HG02973 (cell line): ENCODE results near the gene ZFR.
"Not testable (repeated sequence)": the region's sequence is repeated elsewhere in the genome, so short reads cannot be mapped to it uniquely, and the experiment has no call there.

ENCODE experiments used
- ATAC-seq: cut with Tn5 transposase; IDR thresholded peaks from one replicate; pipeline ENCODE4 v1.9.1; 2021; ENCODE audit warnings: moderate library complexity; ENCODE audit not compliant: unreplicated experiment

Gene ZFR

GRCh38 chr5:32452316-32452715 lies 7.8 kb upstream of the ZFR start:
- not testable (repeated sequence) for ATAC-seq

- ATAC-seq, result no peak
Observed at GRCh38 chr5:32450952-32451351, 6.4 kb upstream of the ZFR start.

- ATAC-seq, result no peak
Observed at GRCh38 chr5:32449262-32449661, 4.7 kb upstream of the ZFR start.

GRCh38 chr5:32446630-32447029 lies 2.1 kb upstream of the ZFR start:
- no peak for ATAC-seq

GRCh38 chr5:32445831-32446614 lies 1.5 kb upstream of the ZFR start:
- no peak for ATAC-seq

- ATAC-seq, result no peak
Observed at GRCh38 chr5:32445287-32445758, 783 bp upstream of the ZFR start.

GRCh38 chr5:32443541-32444430 lies 754 bp downstream of the ZFR start:
- peak; percentile 33 for ATAC-seq

GRCh38 chr5:32443145-32443540 lies 1.4 kb downstream of the ZFR start:
- peak; percentile 30 for ATAC-seq

GRCh38 chr5:32439086-32439642 lies 5.4 kb downstream of the ZFR start:
- ATAC-seq, result no peak

GRCh38 chr5:32436553-32437242 lies 7.8 kb downstream of the ZFR start:
- no peak for ATAC-seq

- no peak for ATAC-seq
Observed at GRCh38 chr5:32435383-32435782, 9.2 kb downstream of the ZFR start.

GRCh38 chr5:32434221-32434620 lies 10.3 kb downstream of the ZFR start:
- ATAC-seq, result no peak

- ATAC-seq, result no peak
Observed at GRCh38 chr5:32432633-32433032, 11.9 kb downstream of the ZFR start.

GRCh38 chr5:32430825-32431224 lies 13.7 kb downstream of the ZFR start:
- not testable (repeated sequence) for ATAC-seq

- no peak for ATAC-seq
Observed at GRCh38 chr5:32428426-32428825, 16.1 kb downstream of the ZFR start.

- ATAC-seq, result no peak
Observed at GRCh38 chr5:32426440-32427151, 17.9 kb downstream of the ZFR start.

GRCh38 chr5:32422697-32423096 lies 21.8 kb downstream of the ZFR start:
- ATAC-seq, result no peak

GRCh38 chr5:32421075-32421474 lies 23.5 kb downstream of the ZFR start:
- ATAC-seq, result no peak

GRCh38 chr5:32420506-32420905 lies 24.0 kb downstream of the ZFR start:
- no peak for ATAC-seq

GRCh38 chr5:32419791-32420190 lies 24.7 kb downstream of the ZFR start:
- no peak for ATAC-seq
